Ovary (tissue), 9 donors: ENCODE data around the gene TM4SF18. TPM values are rescaled to one million over a fixed set of nuclear protein-coding genes. Genes with fewer than 3 reads are reported as not detected.

ENCODE experiments used
- DNase-seq, 5 donors: peaks; one replicate each; pipeline ENCODE4 v3.0.0-alpha.2; 2019 to 2020
- H3K27ac ChIP-seq, 2 donors: fragments of 200-600 bp; one replicate each; pipeline versions ENCODE4 v1.5.1 to v1.8.0; 2019 to 2022
- H3K27me3 ChIP-seq: fragments of 200-600 bp; one replicate; pipeline ENCODE4 v1.8.0; 2022
- H3K36me3 ChIP-seq: fragments of 200-600 bp; sonication (generic); one replicate; pipeline ENCODE4 v1.5.1; 2019
- H3K4me1 ChIP-seq: one replicate; pipeline ENCODE4 v1.8.1; 2013; ENCODE audit warnings: mild to moderate bottlenecking, moderate library complexity; ENCODE audit not compliant: insufficient read depth
- H3K4me3 ChIP-seq: fragments of 200-600 bp; sonication (generic); one replicate; pipeline ENCODE4 v1.5.1; 2017
- H3K9me3 ChIP-seq, 2 donors: fragments of 200-600 bp in 1 of 2; sonication (generic) in 1 of 2; one replicate each; pipeline versions ENCODE4 v1.5.1 to v1.8.1; 2013 to 2019; ENCODE audit warnings: mild to moderate bottlenecking in 1 of 2, moderate library complexity in 1 of 2
- EP300 ChIP-seq: sonication (generic); formaldehyde crosslinking; IDR thresholded peaks from one replicate; pipeline ENCODE4 v1.6.1; 2017; ENCODE audit warnings: antibody characterized with exemption
- POLR2A ChIP-seq: fragments of 450-650 bp; IDR thresholded peaks from one replicate; pipeline ENCODE4 v1.6.1; 2017; ENCODE audit warnings: antibody characterized with exemption, mild to moderate bottlenecking, moderate library complexity
- WGBS, 3 donors: extraction: QIAGEN DNeasy Blood & Tissue Kit in 1 of 3; methylation state at CpG; one replicate each; pipeline versions ENCODE4 v1.1.5 to v1.1.7; 2013 to 2017; 5-methylcytosine and 5-hydroxymethylcytosine counted together
- intact Hi-C, 4 donors: fragments of 100-400 bp; cut with DNase I; formaldehyde crosslinking; loops; one replicate each; pipeline versions ENCODE4 v1.11.0 to v1.15.1; 2022 to 2023
- polyA plus RNA-seq, 2 donors: library from polyadenylated mRNA; stranded (reverse); fragments of 200-250 nt in 1 of 2; fragments of 350-450 nt in 1 of 2; fragmentation: Illumina TruSeq in 1 of 2; extraction: RNeasy Lipid Tissue Mini Kit (QIAGEN cat#74804) in 1 of 2; gene quantifications; one replicate each; pipeline ENCODE4 v1.2.3, GENCODE V29; 2013 to 2014
- total RNA-seq, 7 donors: library from RNA; depleted of rRNA in 2 of 7; stranded (reverse); fragments of >200 nt in 2 of 7; fragmentation: NEBNext Ultra II Directional in 3 of 7; extraction: Animal tissue kit (Norgen Biotek cat#: 25700) in 3 of 7; gene quantifications; one replicate each; pipeline versions ENCODE4 v1.1.0 to v1.2.4, GENCODE V29; 2016 to 2023
- TF ChIP-seq, protein P1 (sequence below), 3 donors: fragments of 450-650 bp in 2 of 3; fragments of 200-600 bp in 1 of 3; IDR thresholded peaks; one replicate each; pipeline versions ENCODE4 v1.5.1 to v1.8.0; 2016 to 2022; ENCODE audit warnings: antibody characterized with exemption in 3 of 3, mild to moderate bottlenecking in 1 of 3
- donor health status: DM: no; HTN: no; CAD: no; lungs with moderate emphysema.
- donor health status: DM: no; HTN: no; CAD: no.
- donor health status: Bipolar disorder and iron deficiency.
- donor health status: DM: yes; HTN: yes; CAD: no.
- donor health status: DM: no; HTN: no; CAD: no.
- donor health status: DM: yes; HTN: yes; CAD: no.

TM4SF18 gene
- total and polyA plus RNA-seq, 9 donors = 2.4 to 16.3 (median 4.8) TPM

- no peak for DNase-seq
- WGBS, 3 donors = 48 to 69% (median 62%) methylated on average over 2 of the region's 2 CpGs
- intact Hi-C loops = loop anchor here in 1 of 4 donors (5.0 to 10.0 kb wide), 2 partner anchors 162 to 324 kb away; no protein-coding TSS in a partner anchor
- no peaks in the 10 kb centered on the region for H3K4me1 ChIP-seq
- no peaks in the 10 kb centered on the region for H3K36me3 ChIP-seq
- TF ChIP-seq EP300 (no peak), POLR2A (no peak)
- TF ChIP-seq, protein P1, sequence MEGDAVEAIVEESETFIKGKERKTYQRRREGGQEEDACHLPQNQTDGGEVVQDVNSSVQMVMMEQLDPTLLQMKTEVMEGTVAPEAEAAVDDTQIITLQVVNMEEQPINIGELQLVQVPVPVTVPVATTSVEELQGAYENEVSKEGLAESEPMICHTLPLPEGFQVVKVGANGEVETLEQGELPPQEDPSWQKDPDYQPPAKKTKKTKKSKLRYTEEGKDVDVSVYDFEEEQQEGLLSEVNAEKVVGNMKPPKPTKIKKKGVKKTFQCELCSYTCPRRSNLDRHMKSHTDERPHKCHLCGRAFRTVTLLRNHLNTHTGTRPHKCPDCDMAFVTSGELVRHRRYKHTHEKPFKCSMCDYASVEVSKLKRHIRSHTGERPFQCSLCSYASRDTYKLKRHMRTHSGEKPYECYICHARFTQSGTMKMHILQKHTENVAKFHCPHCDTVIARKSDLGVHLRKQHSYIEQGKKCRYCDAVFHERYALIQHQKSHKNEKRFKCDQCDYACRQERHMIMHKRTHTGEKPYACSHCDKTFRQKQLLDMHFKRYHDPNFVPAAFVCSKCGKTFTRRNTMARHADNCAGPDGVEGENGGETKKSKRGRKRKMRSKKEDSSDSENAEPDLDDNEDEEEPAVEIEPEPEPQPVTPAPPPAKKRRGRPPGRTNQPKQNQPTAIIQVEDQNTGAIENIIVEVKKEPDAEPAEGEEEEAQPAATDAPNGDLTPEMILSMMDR (IDR thresholded peaks at IDR 0.05) = no peak
- no peak overlapping the region for H3K27ac ChIP-seq
- no peaks in the 10 kb centered on the region for H3K27me3 ChIP-seq
- no peak overlapping the region for H3K4me3 ChIP-seq
- no peaks in the 10 kb centered on the region for H3K9me3 ChIP-seq
These were observed 54.5 kb downstream of the TM4SF18 start for GRCh38 chr3:149278911-149279310.

GRCh38 chr3:149277331-149277813, 56.1 kb downstream of the TM4SF18 start:
- TF ChIP-seq POLR2A = no peak
- TF ChIP-seq, protein P1 (IDR thresholded peaks at IDR 0.05) = no peak
- TF ChIP-seq EP300 = no peak
- H3K4me3 ChIP-seq = no peak overlapping the region
- H3K4me1 ChIP-seq = no peaks in the 10 kb centered on the region
- 70 to 81% (median 74%) methylated on average over 3 of the region's 3 CpGs for WGBS, 3 donors
- no peaks in the 10 kb centered on the region for H3K27me3 ChIP-seq
- intact Hi-C loops = loop anchor here in 1 of 4 donors (5.0 to 10.0 kb wide), 2 partner anchors 160 to 323 kb away; no protein-coding TSS in a partner anchor
- H3K9me3 ChIP-seq = no peaks in the 10 kb centered on the region
- H3K27ac ChIP-seq = no peak overlapping the region
- DNase-seq = no peak
- no peaks in the 10 kb centered on the region for H3K36me3 ChIP-seq

DNA sequence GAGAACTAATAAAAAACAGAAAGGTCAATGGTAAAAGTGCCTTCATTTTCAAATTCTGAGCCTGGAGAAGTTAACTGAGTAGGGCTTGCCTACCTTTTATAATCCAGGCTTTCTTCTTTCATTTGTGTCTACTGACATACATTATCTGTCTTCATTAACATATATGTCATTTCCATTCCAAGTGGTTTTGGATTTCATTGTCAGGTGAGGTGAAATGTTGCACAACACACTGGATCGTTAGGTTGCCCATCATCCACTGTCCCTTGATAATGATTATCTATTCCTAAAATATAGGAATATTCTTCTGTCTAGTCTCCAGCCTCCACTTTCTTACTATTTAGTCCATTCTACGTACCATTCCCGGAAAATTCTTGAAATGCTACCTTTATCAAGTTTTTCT, 56.8 kb downstream of the TM4SF18 start:
- TF ChIP-seq POLR2A (no peak), EP300 (no peak)
- TF ChIP-seq, protein P1 (IDR thresholded peaks at IDR 0.05) = no peak
- H3K4me1 ChIP-seq = no peaks in the 10 kb centered on the region
- 93 to 96% (median 95%) methylated on average over 3 of the region's 3 CpGs for WGBS, 3 donors
- H3K9me3 ChIP-seq = no peaks in the 10 kb centered on the region
- no peak for DNase-seq
- no peak overlapping the region for H3K27ac ChIP-seq
- H3K4me3 ChIP-seq = no peak overlapping the region
- no peaks in the 10 kb centered on the region for H3K36me3 ChIP-seq
- intact Hi-C loops = loop anchor here in 1 of 4 donors (5.0 to 10.0 kb wide), 2 partner anchors 159 to 322 kb away; no protein-coding TSS in a partner anchor
- H3K27me3 ChIP-seq = no peaks in the 10 kb centered on the region

- Histone ChIP-seq H3K27ac (no peak overlapping the region), H3K27me3 (no peaks in the 10 kb centered on the region), H3K9me3 (no peaks in the 10 kb centered on the region), H3K4me1 (no peaks in the 10 kb centered on the region), H3K36me3 (no peaks in the 10 kb centered on the region), H3K4me3 (no peak overlapping the region)
- 61 to 81% (median 79%) methylated on average over 3 of the region's 3 CpGs for WGBS, 3 donors
- TF ChIP-seq, protein P1 (IDR thresholded peaks at IDR 0.05) = no peak
- intact Hi-C loops = loop anchor here in 3 of 4 donors (5.0 to 10.0 kb wide), 4 partner anchors 147 to 319 kb away; partner anchors contain the start of gene HPS3 (in 1 of the 3)
- DNase-seq = no peak
These were observed 59.2 kb downstream of the TM4SF18 start for GRCh38 chr3:149274220-149274619.
